Loucy (cell line): ENCODE data around the gene CYS1.

Source experiments
- EZH2phosphoT487 ChIP-seq: fragments of 200-600 bp; IDR thresholded peaks from 2 replicates; pipeline ENCODE4 v1.6.1; 2018; ENCODE audit warnings: antibody characterized with exemption, mild to moderate bottlenecking, moderate library complexity, borderline replicate concordance
- TF ChIP-seq, protein P1 (sequence below): fragments of 200-600 bp; sonication (generic); conservative IDR thresholded peaks from 2 replicates; pipeline ENCODE4 v1.5.1; 2014; ENCODE audit warnings: mild to moderate bottlenecking, antibody characterized with exemption, low read length

DNA sequence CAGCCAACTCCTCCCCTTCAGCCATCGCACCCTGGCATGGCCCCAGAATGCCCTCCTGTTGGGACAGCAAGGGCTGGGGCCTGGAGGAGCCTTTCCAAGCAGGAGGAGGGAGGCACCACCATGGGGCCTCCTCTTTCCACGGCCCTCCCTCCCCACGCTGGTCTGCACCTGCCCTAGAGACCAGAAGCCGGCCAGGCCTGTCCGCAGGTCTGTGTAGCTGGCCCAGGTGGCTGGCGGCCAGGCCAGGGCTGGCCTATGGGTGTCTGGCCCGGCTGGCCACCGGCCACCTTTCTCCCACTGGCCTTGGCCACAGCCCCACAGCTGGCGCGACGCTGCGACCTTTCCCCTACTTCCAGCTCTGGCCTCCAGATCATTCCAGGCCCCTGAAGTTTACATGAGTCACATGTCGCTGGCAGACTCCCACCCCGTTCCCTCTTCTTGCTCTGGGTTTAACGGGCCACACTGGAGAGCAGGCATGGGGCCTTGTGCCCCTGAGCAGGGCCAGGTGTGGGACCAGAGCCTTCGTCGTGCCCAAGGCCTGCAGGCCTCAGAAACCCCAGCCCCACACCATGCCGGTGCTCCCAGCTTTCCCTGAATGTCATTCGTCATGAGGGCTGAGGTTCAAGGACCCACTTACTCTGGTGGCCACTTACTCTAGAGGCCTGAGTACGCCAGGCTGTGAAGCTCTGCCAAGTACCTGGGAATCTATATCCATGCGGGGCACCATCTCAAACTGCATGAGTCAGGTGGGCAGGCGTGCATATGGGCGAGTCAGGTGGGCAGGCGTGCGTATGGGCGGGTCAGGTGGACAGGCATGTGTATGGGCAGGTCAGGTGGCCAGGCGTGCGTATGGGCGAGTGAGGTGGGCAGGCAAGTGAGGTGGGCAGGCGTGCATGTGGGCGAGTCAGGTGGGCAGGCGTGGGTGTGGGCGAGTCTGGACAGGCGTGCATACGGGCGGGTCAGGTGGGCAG lies 70.1 kb downstream of the CYS1 start:
- TF ChIP-seq, protein P1, sequence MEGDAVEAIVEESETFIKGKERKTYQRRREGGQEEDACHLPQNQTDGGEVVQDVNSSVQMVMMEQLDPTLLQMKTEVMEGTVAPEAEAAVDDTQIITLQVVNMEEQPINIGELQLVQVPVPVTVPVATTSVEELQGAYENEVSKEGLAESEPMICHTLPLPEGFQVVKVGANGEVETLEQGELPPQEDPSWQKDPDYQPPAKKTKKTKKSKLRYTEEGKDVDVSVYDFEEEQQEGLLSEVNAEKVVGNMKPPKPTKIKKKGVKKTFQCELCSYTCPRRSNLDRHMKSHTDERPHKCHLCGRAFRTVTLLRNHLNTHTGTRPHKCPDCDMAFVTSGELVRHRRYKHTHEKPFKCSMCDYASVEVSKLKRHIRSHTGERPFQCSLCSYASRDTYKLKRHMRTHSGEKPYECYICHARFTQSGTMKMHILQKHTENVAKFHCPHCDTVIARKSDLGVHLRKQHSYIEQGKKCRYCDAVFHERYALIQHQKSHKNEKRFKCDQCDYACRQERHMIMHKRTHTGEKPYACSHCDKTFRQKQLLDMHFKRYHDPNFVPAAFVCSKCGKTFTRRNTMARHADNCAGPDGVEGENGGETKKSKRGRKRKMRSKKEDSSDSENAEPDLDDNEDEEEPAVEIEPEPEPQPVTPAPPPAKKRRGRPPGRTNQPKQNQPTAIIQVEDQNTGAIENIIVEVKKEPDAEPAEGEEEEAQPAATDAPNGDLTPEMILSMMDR: no peak
- no peak for TF ChIP-seq EZH2phosphoT487
